Astrocyte (in vitro differentiated cells and primary cell): Measurements from ENCODE around the gene PPP6R2. TPM values are rescaled to one million over a fixed set of nuclear protein-coding genes. Genes with fewer than 3 reads are reported as not detected.

Experiments
- DNase-seq: peaks from one replicate; pipeline ENCODE4 v3.0.0-alpha.2; 2010; ENCODE audit warnings: low read depth
- FAIRE-seq: peaks from 2 replicates; lab custom pipeline; 2011; peaks lifted over from hg19 to GRCh38; lab: Jason Lieb, UNC
- H2AFZ ChIP-seq: 2 replicates; pipeline ENCODE4 v1.6.0; 2012; ENCODE audit warnings: low read depth, low read length, inconsistent platforms
- H3K27ac ChIP-seq: 2 replicates; pipeline ENCODE4 v1.5.1; 2011; ENCODE audit warnings: low read depth, low read length, inconsistent platforms
- H3K27me3 ChIP-seq: 2 replicates; pipeline ENCODE4 v1.6.0; 2011; ENCODE audit warnings: low read length, inconsistent platforms; ENCODE audit not compliant: insufficient read depth
- H3K36me3 ChIP-seq: 2 replicates; pipeline ENCODE4 v1.5.1; 2011; ENCODE audit warnings: low read length, inconsistent platforms; ENCODE audit not compliant: insufficient read depth
- H3K4me1 ChIP-seq: 2 replicates; pipeline ENCODE4 v1.5.1; 2011; ENCODE audit warnings: low read length, inconsistent platforms; ENCODE audit not compliant: insufficient read depth
- H3K4me2 ChIP-seq: 2 replicates; pipeline ENCODE4 v1.6.0; 2012; ENCODE audit warnings: low read length, inconsistent platforms
- H3K4me3 ChIP-seq: 2 replicates; pipeline ENCODE4 v1.5.1; 2011; ENCODE audit warnings: low read depth, mild to moderate bottlenecking, low read length, inconsistent platforms; ENCODE audit not compliant: insufficient read depth
- H3K79me2 ChIP-seq: 2 replicates; pipeline ENCODE4 v1.6.0; 2012; ENCODE audit warnings: mild to moderate bottlenecking, low read length, inconsistent platforms; ENCODE audit not compliant: insufficient read depth
- H3K9ac ChIP-seq: 2 replicates; pipeline ENCODE4 v1.6.0; 2012; ENCODE audit warnings: mild to moderate bottlenecking, low read length, inconsistent platforms
- H3K9me3 ChIP-seq: 2 replicates; pipeline ENCODE4 v1.5.1; 2012; ENCODE audit warnings: low read depth, mild to moderate bottlenecking, low read length, inconsistent platforms; ENCODE audit not compliant: insufficient read depth
- H4K20me1 ChIP-seq: 2 replicates; pipeline ENCODE4 v1.6.0; 2012; ENCODE audit warnings: low read length, inconsistent platforms; ENCODE audit not compliant: insufficient read depth
- H3K27ac Mint-ChIP-seq: one replicate; pipeline ENCODE4 v1.8.0; 2021; ENCODE audit warnings: mild to moderate bottlenecking, mixed read lengths; ENCODE audit not compliant: unreplicated experiment
- H3K27me3 Mint-ChIP-seq: one replicate; pipeline ENCODE4 v1.8.0; 2021; ENCODE audit warnings: low read depth, mixed read lengths; ENCODE audit not compliant: unreplicated experiment
- H3K36me3 Mint-ChIP-seq: one replicate; pipeline ENCODE4 v1.8.0; 2021; ENCODE audit warnings: low read depth, mixed read lengths; ENCODE audit not compliant: unreplicated experiment
- H3K4me1 Mint-ChIP-seq: one replicate; pipeline ENCODE4 v1.8.0; 2021; ENCODE audit warnings: low read depth, mixed read lengths; ENCODE audit not compliant: unreplicated experiment
- H3K4me3 Mint-ChIP-seq: one replicate; pipeline ENCODE4 v1.8.0; 2021; ENCODE audit warnings: mild to moderate bottlenecking, moderate library complexity, mixed read lengths; ENCODE audit not compliant: unreplicated experiment
- H3K9me3 Mint-ChIP-seq: one replicate; pipeline ENCODE4 v1.8.0; 2021; ENCODE audit warnings: mild to moderate bottlenecking, mixed read lengths; ENCODE audit not compliant: unreplicated experiment
- CTCF ChIP-seq: IDR thresholded peaks from 2 replicates; pipeline ENCODE4 v1.5.1; 2011; ENCODE audit warnings: low read depth, mild to moderate bottlenecking, inconsistent platforms, low read length, moderate library complexity; ENCODE audit not compliant: insufficient read depth
- EZH2 ChIP-seq: IDR thresholded peaks from 2 replicates; pipeline ENCODE4 v1.6.1; 2012; ENCODE audit warnings: mild to moderate bottlenecking, low read length, inconsistent platforms; ENCODE audit not compliant: insufficient read depth
- total RNA-seq: library from RNA; stranded (reverse); gene quantifications from 2 replicates; pipeline ENCODE4 v1.2.1, GENCODE V29; 2021

PPP6R2 gene
- total RNA-seq, 1 donor from 2014 or later, result 48.3 TPM

GRCh38 chr22:50311606-50312351 is 31.3 kb upstream of the PPP6R2 start:
- Histone ChIP-seq H3K9me3 (no peaks in the 10 kb centered on the region), H3K4me2 (no peak overlapping the region), H3K79me2 (peaks cover 3% of the 10 kb centered on the region), H3K36me3 (no peaks in the 10 kb centered on the region), H4K20me1 (no peaks in the 10 kb centered on the region), H2AFZ (no peak overlapping the region), H3K27me3 (no peaks in the 10 kb centered on the region), H3K4me3 (no peak overlapping the region), H3K27ac (no peak overlapping the region), H3K4me1 (peaks cover 15% of the 10 kb centered on the region), H3K9ac (no peak overlapping the region)
- FAIRE-seq (no peak), DNase-seq (no peak)
- Mint-ChIP-seq H3K4me1 (peaks cover 8% of the 10 kb centered on the region), H3K27ac (no peak overlapping the region), H3K4me3 (no peak overlapping the region), H3K36me3 (peaks cover 2% of the 10 kb centered on the region), H3K27me3 (peaks cover 10% of the 10 kb centered on the region), H3K9me3 (peaks cover 2% of the 10 kb centered on the region)
- TF ChIP-seq CTCF (no peak), EZH2 (no peak)

GRCh38 chr22:50312371-50312770 is 30.8 kb upstream of the PPP6R2 start:
- Histone ChIP-seq H3K4me2 (no peak overlapping the region), H3K4me3 (no peak overlapping the region), H3K4me1 (peaks cover 15% of the 10 kb centered on the region), H3K27me3 (no peaks in the 10 kb centered on the region), H3K36me3 (no peaks in the 10 kb centered on the region), H3K79me2 (no peaks in the 10 kb centered on the region), H3K9ac (no peak overlapping the region), H3K27ac (no peak overlapping the region), H4K20me1 (no peaks in the 10 kb centered on the region), H3K9me3 (no peaks in the 10 kb centered on the region), H2AFZ (no peak overlapping the region)
- Mint-ChIP-seq H3K9me3 (peaks cover 2% of the 10 kb centered on the region), H3K27ac (no peak overlapping the region), H3K4me3 (no peak overlapping the region), H3K4me1 (peaks cover 8% of the 10 kb centered on the region), H3K27me3 (peaks cover 10% of the 10 kb centered on the region), H3K36me3 (peaks cover 2% of the 10 kb centered on the region)
- DNase-seq (no peak), FAIRE-seq (no peak)
- no peak for TF ChIP-seq CTCF
- TF ChIP-seq EZH2, result no peak

DNA sequence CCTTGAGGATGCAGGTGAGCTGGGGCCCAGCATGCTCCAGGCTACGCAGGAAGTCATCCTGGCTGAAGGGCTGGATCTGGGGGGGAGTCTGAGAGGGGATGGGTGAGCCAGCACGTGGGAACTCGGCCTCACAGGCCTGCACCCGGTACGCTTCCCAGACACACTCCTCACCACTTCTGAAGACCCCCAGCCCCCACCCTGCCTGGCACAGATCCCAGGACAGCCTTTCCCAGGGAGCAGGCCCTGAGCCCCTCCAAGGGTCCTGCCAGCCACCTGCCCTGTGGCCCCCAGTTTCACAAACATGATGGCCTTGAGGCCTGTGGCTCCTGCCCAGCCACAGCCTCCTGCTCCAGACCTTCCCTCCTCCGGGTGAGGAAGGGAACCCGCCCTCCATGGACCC is 30.1 kb upstream of the PPP6R2 start:
- Mint-ChIP-seq H3K27ac (no peak overlapping the region), H3K4me3 (no peak overlapping the region), H3K9me3 (peaks cover 2% of the 10 kb centered on the region), H3K27me3 (peaks cover 10% of the 10 kb centered on the region), H3K36me3 (peaks cover 2% of the 10 kb centered on the region), H3K4me1 (peaks cover 8% of the 10 kb centered on the region)
- Histone ChIP-seq H3K4me3 (no peak overlapping the region), H3K4me1 (peaks cover 13% of the 10 kb centered on the region), H3K9me3 (no peaks in the 10 kb centered on the region), H3K9ac (no peak overlapping the region), H3K4me2 (no peak overlapping the region), H2AFZ (no peak overlapping the region), H4K20me1 (no peaks in the 10 kb centered on the region), H3K36me3 (no peaks in the 10 kb centered on the region), H3K27ac (no peak overlapping the region), H3K27me3 (no peaks in the 10 kb centered on the region), H3K79me2 (no peaks in the 10 kb centered on the region)
- FAIRE-seq, result no peak
- DNase-seq, result no peak
- no peak for TF ChIP-seq CTCF
- TF ChIP-seq EZH2, result no peak
